Measurements from ENCODE around the gene ZNF236.

The ZNF236 gene

GRCh38 chr18:76873713-76874112 lies 51.4 kb downstream of the ZNF236 start:
- Histone ChIP-seq H3K27me3 (ENCODE audit: control insufficient read depth, insufficient read depth, low read length) (no peaks in the 10 kb centered on the region), H3K4me3 (ENCODE audit: low read length) (no peak overlapping the region), H3K4me1 (ENCODE audit: control insufficient read depth, insufficient read depth, low read length) (no peaks in the 10 kb centered on the region), H3K9ac (ENCODE audit: low read depth, low read length) (no peak overlapping the region), H3K4me2 (ENCODE audit: low read length) (no peak overlapping the region), H3K36me3 (ENCODE audit: insufficient read depth, low read length) (peaks cover 29% of the 10 kb centered on the region), H3K9me3 (replicated peaks; ENCODE audit: low read length) (no peaks in the 10 kb centered on the region)

- Histone ChIP-seq H3K9me3 (replicated peaks; ENCODE audit: low read length) (no peaks in the 10 kb centered on the region), H3K4me1 (ENCODE audit: control insufficient read depth, insufficient read depth, low read length) (no peaks in the 10 kb centered on the region), H3K4me2 (ENCODE audit: low read length) (no peak overlapping the region), H3K27me3 (ENCODE audit: control insufficient read depth, insufficient read depth, low read length) (no peaks in the 10 kb centered on the region), H3K36me3 (ENCODE audit: insufficient read depth, low read length) (peaks cover 21% of the 10 kb centered on the region), H3K9ac (ENCODE audit: low read depth, low read length) (no peak overlapping the region), H3K4me3 (ENCODE audit: low read length) (no peak overlapping the region)
Measured at GRCh38 chr18:76874642-76875389, 52.5 kb downstream of the ZNF236 start.

GRCh38 chr18:76875390-76876325 lies 53.3 kb downstream of the ZNF236 start:
- H3K9ac ChIP-seq (ENCODE audit: low read depth, low read length) = no peak overlapping the region
- H3K27me3 ChIP-seq (ENCODE audit: control insufficient read depth, insufficient read depth, low read length) = no peaks in the 10 kb centered on the region
- H3K36me3 ChIP-seq (ENCODE audit: insufficient read depth, low read length) = peaks cover 22% of the 10 kb centered on the region
- no peak overlapping the region for H3K4me2 ChIP-seq (ENCODE audit: low read length)
- H3K4me3 ChIP-seq (ENCODE audit: low read length) = no peak overlapping the region
- no peaks in the 10 kb centered on the region for H3K9me3 ChIP-seq (replicated peaks; ENCODE audit: low read length)
- no peaks in the 10 kb centered on the region for H3K4me1 ChIP-seq (ENCODE audit: control insufficient read depth, insufficient read depth, low read length)

- H3K9ac ChIP-seq (ENCODE audit: low read depth, low read length) = no peak overlapping the region
- no peak overlapping the region for H3K4me2 ChIP-seq (ENCODE audit: low read length)
- H3K4me1 ChIP-seq (ENCODE audit: control insufficient read depth, insufficient read depth, low read length) = no peaks in the 10 kb centered on the region
- no peaks in the 10 kb centered on the region for H3K9me3 ChIP-seq (replicated peaks; ENCODE audit: low read length)
- peaks cover 36% of the 10 kb centered on the region for H3K36me3 ChIP-seq (ENCODE audit: insufficient read depth, low read length)
- H3K4me3 ChIP-seq (ENCODE audit: low read length) = no peak overlapping the region
- H3K27me3 ChIP-seq (ENCODE audit: control insufficient read depth, insufficient read depth, low read length) = no peaks in the 10 kb centered on the region
Measured at GRCh38 chr18:76878426-76878825, 56.1 kb downstream of the ZNF236 start.

DNA sequence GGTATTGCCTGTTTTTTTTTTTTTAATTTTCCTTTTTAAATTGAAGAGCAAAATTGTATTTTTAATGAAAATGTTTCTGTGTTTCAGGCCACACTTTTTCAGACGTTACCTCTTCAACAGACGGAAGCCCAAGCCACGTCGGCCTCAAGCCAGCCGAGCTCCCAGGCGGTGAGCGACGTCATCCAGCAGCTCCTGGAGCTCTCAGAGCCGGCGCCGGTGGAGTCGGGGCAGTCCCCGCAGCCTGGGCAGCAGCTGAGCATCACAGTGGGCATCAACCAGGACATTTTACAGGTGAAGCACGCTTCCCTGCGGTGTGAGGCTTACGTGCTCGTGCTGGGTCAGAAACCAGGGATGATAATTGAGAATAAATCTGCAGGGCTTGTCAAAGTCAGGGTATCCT lies 57.7 kb downstream of the ZNF236 start:
- H3K9ac ChIP-seq (ENCODE audit: low read depth, low read length) = no peak overlapping the region
- no peak overlapping the region for H3K4me3 ChIP-seq (ENCODE audit: low read length)
- no peaks in the 10 kb centered on the region for H3K9me3 ChIP-seq (replicated peaks; ENCODE audit: low read length)
- H3K36me3 ChIP-seq (ENCODE audit: insufficient read depth, low read length) = peaks cover 41% of the 10 kb centered on the region
- no peaks in the 10 kb centered on the region for H3K4me1 ChIP-seq (ENCODE audit: control insufficient read depth, insufficient read depth, low read length)
- H3K4me2 ChIP-seq (ENCODE audit: low read length) = no peak overlapping the region
- H3K27me3 ChIP-seq (ENCODE audit: control insufficient read depth, insufficient read depth, low read length) = no peaks in the 10 kb centered on the region

GRCh38 chr18:76881744-76882143 lies 59.4 kb downstream of the ZNF236 start:
- no peak overlapping the region for H3K9ac ChIP-seq (ENCODE audit: low read depth, low read length)
- H3K4me3 ChIP-seq (ENCODE audit: low read length) = no peak overlapping the region
- no peak overlapping the region for H3K4me2 ChIP-seq (ENCODE audit: low read length)
- no peaks in the 10 kb centered on the region for H3K4me1 ChIP-seq (ENCODE audit: control insufficient read depth, insufficient read depth, low read length)
- H3K9me3 ChIP-seq (replicated peaks; ENCODE audit: low read length) = no peaks in the 10 kb centered on the region
- no peaks in the 10 kb centered on the region for H3K27me3 ChIP-seq (ENCODE audit: control insufficient read depth, insufficient read depth, low read length)
- peaks cover 46% of the 10 kb centered on the region for H3K36me3 ChIP-seq (ENCODE audit: insufficient read depth, low read length)

DNA sequence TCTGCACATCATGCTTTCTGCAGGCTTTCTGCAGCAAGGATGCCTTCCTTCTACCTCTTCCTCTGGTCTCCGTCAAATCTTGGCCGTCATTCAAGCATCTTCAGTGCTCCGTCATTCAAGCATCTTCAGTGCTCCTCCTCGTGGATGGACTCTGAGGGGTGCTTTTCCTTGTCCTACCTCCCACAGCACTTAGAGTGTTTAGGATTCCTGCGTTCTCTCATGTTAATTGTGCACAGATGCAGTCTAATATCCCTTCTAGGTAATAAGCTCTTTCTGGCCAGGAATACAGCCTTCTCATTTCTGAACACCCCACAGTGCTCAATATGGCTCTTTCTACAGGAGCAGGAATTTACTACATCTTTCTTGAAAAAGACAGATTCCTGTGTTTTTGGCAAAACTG lies 59.8 kb downstream of the ZNF236 start:
- H3K9ac ChIP-seq (ENCODE audit: low read depth, low read length) = no peak overlapping the region
- peaks cover 48% of the 10 kb centered on the region for H3K36me3 ChIP-seq (ENCODE audit: insufficient read depth, low read length)
- no peak overlapping the region for H3K4me3 ChIP-seq (ENCODE audit: low read length)
- H3K4me1 ChIP-seq (ENCODE audit: control insufficient read depth, insufficient read depth, low read length) = no peaks in the 10 kb centered on the region
- H3K4me2 ChIP-seq (ENCODE audit: low read length) = no peak overlapping the region
- no peaks in the 10 kb centered on the region for H3K27me3 ChIP-seq (ENCODE audit: control insufficient read depth, insufficient read depth, low read length)
- no peaks in the 10 kb centered on the region for H3K9me3 ChIP-seq (replicated peaks; ENCODE audit: low read length)

DNA sequence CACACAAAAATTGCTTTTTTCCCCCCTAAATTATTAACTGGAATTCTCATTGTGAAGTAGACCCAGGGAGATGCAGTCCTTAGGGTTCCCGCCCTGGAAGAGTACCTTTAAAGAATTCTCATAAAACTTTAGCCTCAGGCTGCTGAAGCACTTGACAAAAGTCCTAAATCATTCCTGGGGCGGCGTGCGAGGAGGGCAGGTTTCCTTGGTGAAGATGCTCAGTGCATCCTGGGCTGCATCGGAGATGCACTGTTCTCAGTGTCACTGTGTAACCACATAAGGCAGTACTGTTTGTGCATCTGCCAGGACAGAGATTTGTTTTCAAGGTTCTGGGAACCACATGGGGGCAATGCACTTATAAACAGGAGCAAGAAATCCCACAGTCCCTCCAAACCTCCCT lies 62.6 kb downstream of the ZNF236 start:
- no peaks in the 10 kb centered on the region for H3K27me3 ChIP-seq (ENCODE audit: control insufficient read depth, insufficient read depth, low read length)
- H3K4me3 ChIP-seq (ENCODE audit: low read length) = no peak overlapping the region
- no peaks in the 10 kb centered on the region for H3K9me3 ChIP-seq (replicated peaks; ENCODE audit: low read length)
- peaks cover 47% of the 10 kb centered on the region for H3K36me3 ChIP-seq (ENCODE audit: insufficient read depth, low read length)
- no peaks in the 10 kb centered on the region for H3K4me1 ChIP-seq (ENCODE audit: control insufficient read depth, insufficient read depth, low read length)
- no peak overlapping the region for H3K9ac ChIP-seq (ENCODE audit: low read depth, low read length)
- H3K4me2 ChIP-seq (ENCODE audit: low read length) = no peak overlapping the region

GRCh38 chr18:76886112-76886511 lies 63.8 kb downstream of the ZNF236 start:
- H3K9ac ChIP-seq (ENCODE audit: low read depth, low read length) = no peak overlapping the region
- H3K4me3 ChIP-seq (ENCODE audit: low read length) = no peak overlapping the region
- H3K4me1 ChIP-seq (ENCODE audit: control insufficient read depth, insufficient read depth, low read length) = no peaks in the 10 kb centered on the region
- no peak overlapping the region for H3K4me2 ChIP-seq (ENCODE audit: low read length)
- H3K27me3 ChIP-seq (ENCODE audit: control insufficient read depth, insufficient read depth, low read length) = no peaks in the 10 kb centered on the region
- H3K36me3 ChIP-seq (ENCODE audit: insufficient read depth, low read length) = peaks cover 37% of the 10 kb centered on the region
- no peaks in the 10 kb centered on the region for H3K9me3 ChIP-seq (replicated peaks; ENCODE audit: low read length)

DNA sequence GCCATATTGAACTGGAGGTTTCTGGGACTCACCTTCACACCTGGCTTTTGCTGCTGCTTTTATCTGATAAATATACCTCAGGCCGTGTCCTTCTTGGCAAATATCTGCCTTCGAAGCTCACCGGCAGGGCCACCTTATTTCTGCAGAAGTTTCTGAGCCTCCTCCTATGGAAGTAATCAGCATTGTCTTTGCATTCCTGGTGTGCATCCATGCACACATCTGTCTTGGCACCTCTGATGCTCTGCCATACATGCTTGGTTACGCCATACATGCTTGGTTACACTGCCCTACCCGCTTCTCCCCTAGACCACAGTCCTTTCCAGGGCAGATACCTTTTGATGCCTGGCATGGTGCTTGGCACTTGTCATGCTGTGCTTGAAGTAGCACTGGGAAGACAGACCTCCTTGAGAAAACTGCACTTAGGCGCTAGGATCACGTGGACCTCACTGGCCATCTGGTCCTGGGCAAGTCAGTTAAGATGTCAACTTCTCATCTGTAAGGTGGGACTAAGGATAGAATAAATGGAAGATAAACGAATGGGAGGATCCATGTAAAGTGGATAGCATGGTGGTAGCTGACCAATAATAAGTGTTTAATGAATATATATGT lies 66.8 kb downstream of the ZNF236 start:
- Histone ChIP-seq H3K36me3 (ENCODE audit: insufficient read depth, low read length) (peaks cover 13% of the 10 kb centered on the region), H3K4me3 (ENCODE audit: low read length) (no peak overlapping the region), H3K9me3 (replicated peaks; ENCODE audit: low read length) (no peaks in the 10 kb centered on the region), H3K27me3 (ENCODE audit: control insufficient read depth, insufficient read depth, low read length) (no peaks in the 10 kb centered on the region), H3K4me1 (ENCODE audit: control insufficient read depth, insufficient read depth, low read length) (no peaks in the 10 kb centered on the region), H3K4me2 (ENCODE audit: low read length) (no peak overlapping the region), H3K9ac (ENCODE audit: low read depth, low read length) (no peak overlapping the region)

GRCh38 chr18:76892832-76893231 lies 70.5 kb downstream of the ZNF236 start:
- H3K4me3 ChIP-seq (ENCODE audit: low read length) = no peak overlapping the region
- H3K36me3 ChIP-seq (ENCODE audit: insufficient read depth, low read length) = peaks cover 35% of the 10 kb centered on the region
- H3K9me3 ChIP-seq (replicated peaks; ENCODE audit: low read length) = no peaks in the 10 kb centered on the region
- H3K27me3 ChIP-seq (ENCODE audit: control insufficient read depth, insufficient read depth, low read length) = no peaks in the 10 kb centered on the region
- no peaks in the 10 kb centered on the region for H3K4me1 ChIP-seq (ENCODE audit: control insufficient read depth, insufficient read depth, low read length)
- no peak overlapping the region for H3K4me2 ChIP-seq (ENCODE audit: low read length)
- no peak overlapping the region for H3K9ac ChIP-seq (ENCODE audit: low read depth, low read length)
